ENCODE results near the gene MED19.

DNA sequence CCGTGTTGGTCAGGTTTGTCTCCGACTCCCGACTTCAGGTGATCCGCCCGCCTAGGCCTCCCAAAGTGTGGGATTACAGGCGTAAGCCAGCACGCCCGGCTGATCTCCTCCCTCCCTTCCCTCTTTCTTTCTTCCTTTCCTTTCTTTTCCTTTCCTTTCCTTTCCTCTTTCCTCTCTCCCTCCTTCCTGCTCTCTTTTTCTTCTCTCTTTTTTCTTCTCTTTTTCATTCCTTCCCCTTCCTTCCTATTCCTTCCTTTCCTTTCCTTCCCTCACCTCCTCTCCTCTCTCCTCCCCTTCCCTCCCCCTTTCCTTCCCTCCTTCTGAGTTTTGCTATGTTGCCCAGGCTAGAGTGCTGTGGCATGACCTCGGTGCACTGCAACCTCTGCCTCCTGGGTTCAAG lies 48.0 kb downstream of the MED19 start:
- TF ChIP-seq CTCF (IDR thresholded peaks at IDR 0.05) = no peak
- no peak for TF ChIP-seq POLR2A (IDR thresholded peaks at IDR 0.05; ENCODE audit: low read depth)

Measured in esophagus muscularis mucosa (tissue), 3 donors.